Measurements from ENCODE around the gene IL10RA.
A peak's percentile ranks its signal among the peaks of the same experiment; 100 is the strongest.

Gene IL10RA

DNA sequence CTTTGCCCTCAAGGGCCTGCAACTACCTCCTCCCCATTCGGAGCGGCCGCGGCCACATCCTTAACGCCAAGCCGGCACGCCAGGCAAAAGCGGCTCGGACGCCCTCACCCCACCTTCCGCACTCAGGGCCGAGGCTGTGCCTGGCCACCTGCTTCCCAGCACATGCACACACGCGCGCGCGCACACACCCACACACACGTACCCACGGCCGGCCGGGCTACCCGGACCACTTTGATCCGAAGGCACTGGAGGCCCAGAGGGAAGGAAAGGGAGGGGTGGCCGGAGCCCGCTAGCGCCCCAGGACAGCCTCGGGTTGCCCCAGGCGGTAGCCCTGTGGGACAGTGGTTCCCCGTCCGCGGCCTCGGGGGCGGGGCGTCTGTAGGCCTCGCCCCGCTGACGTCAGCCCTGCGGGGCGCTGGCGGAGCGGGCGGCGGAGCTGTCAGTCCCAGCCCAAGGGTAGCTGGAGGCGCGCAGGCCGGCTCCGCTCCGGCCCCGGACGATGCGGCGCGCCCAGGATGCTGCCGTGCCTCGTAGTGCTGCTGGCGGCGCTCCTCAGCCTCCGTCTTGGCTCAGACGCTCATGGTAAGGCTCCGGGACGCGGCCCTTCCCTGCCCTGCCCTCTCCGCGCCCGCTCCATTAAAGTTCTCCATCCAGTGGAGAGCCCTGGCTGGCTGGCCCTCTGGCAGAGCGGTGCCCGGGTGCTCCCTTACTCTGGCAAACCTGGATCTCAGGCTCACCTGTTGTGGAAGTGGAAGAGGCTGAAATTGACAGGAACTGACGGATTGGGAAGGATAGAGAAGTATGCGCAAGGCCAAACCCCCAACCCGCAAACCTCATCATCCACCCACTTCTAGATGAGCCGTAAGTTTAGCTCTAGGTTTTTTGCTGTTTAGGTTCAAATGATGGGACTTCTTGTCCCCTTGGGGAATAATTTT, at the start of gene IL10RA:
Gene IL10RA, plus strand, starts transcription at position 442 of the 935 bp plus-strand sequence. Its CDS starts 74 bp downstream, at position 516.
- H3K9me3 Mint-ChIP-seq, result no peaks in the 10 kb centered on the region
- TF ChIP-seq, protein P1, sequence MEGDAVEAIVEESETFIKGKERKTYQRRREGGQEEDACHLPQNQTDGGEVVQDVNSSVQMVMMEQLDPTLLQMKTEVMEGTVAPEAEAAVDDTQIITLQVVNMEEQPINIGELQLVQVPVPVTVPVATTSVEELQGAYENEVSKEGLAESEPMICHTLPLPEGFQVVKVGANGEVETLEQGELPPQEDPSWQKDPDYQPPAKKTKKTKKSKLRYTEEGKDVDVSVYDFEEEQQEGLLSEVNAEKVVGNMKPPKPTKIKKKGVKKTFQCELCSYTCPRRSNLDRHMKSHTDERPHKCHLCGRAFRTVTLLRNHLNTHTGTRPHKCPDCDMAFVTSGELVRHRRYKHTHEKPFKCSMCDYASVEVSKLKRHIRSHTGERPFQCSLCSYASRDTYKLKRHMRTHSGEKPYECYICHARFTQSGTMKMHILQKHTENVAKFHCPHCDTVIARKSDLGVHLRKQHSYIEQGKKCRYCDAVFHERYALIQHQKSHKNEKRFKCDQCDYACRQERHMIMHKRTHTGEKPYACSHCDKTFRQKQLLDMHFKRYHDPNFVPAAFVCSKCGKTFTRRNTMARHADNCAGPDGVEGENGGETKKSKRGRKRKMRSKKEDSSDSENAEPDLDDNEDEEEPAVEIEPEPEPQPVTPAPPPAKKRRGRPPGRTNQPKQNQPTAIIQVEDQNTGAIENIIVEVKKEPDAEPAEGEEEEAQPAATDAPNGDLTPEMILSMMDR (IDR thresholded peaks at IDR 0.05; ENCODE audit: unreplicated experiment in 3 of 3), result no peak
- no peak within 1 kb of the TSS for H3K27ac Mint-ChIP-seq
- H3K4me1 Mint-ChIP-seq, result peaks cover 19% of the 10 kb centered on the region
- H3K27me3 Mint-ChIP-seq (ENCODE audit: low read depth), result peaks cover 67% of the 10 kb centered on the region
- peak within 1 kb of the TSS; percentile 79 to 84 (median 83) for H3K4me3 Mint-ChIP-seq
- no peaks in the 10 kb centered on the region for H3K36me3 Mint-ChIP-seq (ENCODE audit: low read depth)

DNA sequence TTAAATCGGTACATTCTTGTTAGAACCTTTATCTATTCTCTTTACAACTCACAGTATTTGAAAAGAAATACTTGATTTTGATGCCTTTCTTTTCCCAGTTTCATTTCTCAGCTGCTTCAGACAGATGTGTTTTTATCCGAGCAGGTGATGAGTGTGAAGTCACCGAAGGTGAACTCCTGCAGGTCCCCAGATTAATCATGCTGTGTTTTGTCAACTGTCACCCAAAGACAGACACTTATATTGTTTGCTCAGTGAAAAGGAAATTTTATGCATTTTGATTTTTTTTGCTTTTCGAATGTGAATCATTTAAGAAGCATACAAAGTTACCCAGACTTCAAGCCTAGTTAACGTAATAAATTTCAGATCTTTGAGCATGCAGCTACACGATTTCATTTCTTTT, 49.2 kb upstream of the IL10RA start:
- H3K27ac Mint-ChIP-seq, result no peak overlapping the region
- H3K27me3 Mint-ChIP-seq (ENCODE audit: low read depth), result peaks cover 11% of the 10 kb centered on the region
- H3K36me3 Mint-ChIP-seq (ENCODE audit: low read depth), result no peaks in the 10 kb centered on the region
- H3K4me1 Mint-ChIP-seq, result peaks cover 42% of the 10 kb centered on the region
- H3K4me3 Mint-ChIP-seq, result no peak overlapping the region
- TF ChIP-seq, protein P1 (IDR thresholded peaks at IDR 0.05; ENCODE audit: unreplicated experiment in 3 of 3), result no peak
- H3K9me3 Mint-ChIP-seq, result peaks cover 3% of the 10 kb centered on the region

DNA sequence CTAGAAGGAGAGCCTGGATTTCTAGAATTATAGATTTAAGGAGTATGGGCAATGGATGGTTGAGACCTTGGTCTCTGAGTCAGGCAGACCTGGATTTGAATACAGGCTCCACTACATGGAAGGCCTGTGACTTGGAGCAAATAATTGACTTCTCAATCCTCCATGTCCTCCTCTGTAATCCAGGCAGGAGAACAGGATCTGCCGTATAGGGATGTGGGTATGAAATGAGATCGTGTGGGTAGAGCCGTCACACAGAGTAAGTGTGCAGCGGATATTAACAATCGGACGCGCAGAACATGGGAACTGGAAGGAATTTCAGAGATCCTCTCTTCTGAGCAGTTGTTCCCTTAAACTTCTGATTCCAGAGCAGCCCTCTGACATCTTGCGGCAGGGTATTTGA, 45.5 kb upstream of the IL10RA start:
- Mint-ChIP-seq H3K36me3 (ENCODE audit: low read depth) (no peaks in the 10 kb centered on the region), H3K27me3 (ENCODE audit: low read depth) (peaks cover 7% of the 10 kb centered on the region), H3K4me1 (peaks cover 17% of the 10 kb centered on the region), H3K9me3 (peaks cover 12% of the 10 kb centered on the region), H3K4me3 (no peak overlapping the region), H3K27ac (no peak overlapping the region)
- TF ChIP-seq, protein P1 (IDR thresholded peaks at IDR 0.05; ENCODE audit: unreplicated experiment in 3 of 3), result no peak

DNA sequence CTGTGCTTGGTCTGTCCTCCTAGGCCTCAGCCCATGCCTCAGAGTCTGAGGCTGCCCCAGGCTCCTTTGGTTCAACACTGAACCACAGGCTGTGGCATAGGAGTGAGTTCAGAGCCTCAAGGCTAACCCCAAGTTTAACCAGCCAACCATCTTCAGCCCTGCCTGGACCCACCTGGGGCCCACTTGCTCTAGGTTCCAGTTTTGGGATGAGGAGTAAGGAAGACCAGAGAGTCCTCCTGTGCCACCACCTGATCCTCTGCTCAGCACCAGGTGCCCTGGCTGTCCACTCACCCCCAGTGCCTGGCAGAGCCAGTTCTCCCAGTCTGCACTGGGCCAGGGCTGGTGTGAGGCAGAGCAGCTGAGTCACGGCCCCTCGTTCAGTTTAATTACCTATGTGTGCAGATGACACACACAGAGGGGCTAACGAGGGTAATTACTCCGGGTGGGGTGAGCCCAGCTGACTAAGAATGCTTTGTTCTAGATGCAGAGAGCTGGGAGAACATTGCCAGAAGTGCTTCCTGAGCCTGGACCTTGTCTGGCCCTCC, 45.0 kb upstream of the IL10RA start:
- Mint-ChIP-seq H3K36me3 (ENCODE audit: low read depth) (no peaks in the 10 kb centered on the region), H3K9me3 (peaks cover 12% of the 10 kb centered on the region), H3K27ac (no peak overlapping the region), H3K4me1 (peaks cover 15% of the 10 kb centered on the region), H3K4me3 (no peak overlapping the region), H3K27me3 (ENCODE audit: low read depth) (peaks cover 7% of the 10 kb centered on the region)
- TF ChIP-seq, protein P1 (IDR thresholded peaks at IDR 0.05; ENCODE audit: unreplicated experiment in 3 of 3), result no peak

DNA sequence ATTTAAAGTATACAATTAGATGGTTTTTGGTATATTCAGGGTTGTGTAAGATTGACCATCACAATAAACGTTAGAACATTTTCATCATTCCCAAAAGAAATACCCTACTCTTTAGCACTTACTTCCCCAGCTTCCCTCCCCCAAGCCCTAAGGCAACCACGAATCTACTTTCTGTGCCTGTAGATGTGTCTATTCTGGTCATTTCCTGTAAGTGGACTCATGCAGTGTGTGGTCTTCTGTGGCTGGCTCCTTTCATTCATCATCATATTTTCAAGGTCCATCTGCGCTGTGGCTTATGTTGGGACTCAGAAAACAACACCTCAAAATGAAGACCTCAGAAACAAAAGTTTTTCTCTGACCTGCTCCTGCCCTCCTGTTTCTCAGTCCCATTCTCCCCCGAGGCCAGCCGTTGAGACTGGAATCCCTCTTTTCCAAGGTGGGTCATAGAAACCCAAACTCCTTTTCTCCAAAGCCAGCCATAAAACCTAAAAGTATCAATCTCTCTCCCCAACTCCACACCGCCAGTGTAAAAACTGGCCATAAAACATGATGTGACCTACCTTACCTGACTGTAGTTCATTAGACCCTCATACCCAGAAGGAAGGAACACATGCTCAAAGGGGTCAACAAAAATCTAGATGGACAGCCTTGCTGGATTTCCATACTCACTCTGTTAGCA, 44.1 kb upstream of the IL10RA start:
- Mint-ChIP-seq H3K9me3 (peaks cover 12% of the 10 kb centered on the region), H3K27ac (no peak overlapping the region), H3K4me1 (peaks cover 6% of the 10 kb centered on the region), H3K27me3 (ENCODE audit: low read depth) (peaks cover 3% of the 10 kb centered on the region), H3K36me3 (ENCODE audit: low read depth) (no peaks in the 10 kb centered on the region), H3K4me3 (no peak overlapping the region)
- TF ChIP-seq, protein P1 (IDR thresholded peaks at IDR 0.05; ENCODE audit: unreplicated experiment in 3 of 3), result no peak
